ENCODE data around the gene SORCS2. TPM values are rescaled to one million over a fixed set of nuclear protein-coding genes. Genes with fewer than 3 reads are reported as not detected.

The SORCS2 gene
- total and polyA plus RNA-seq, 2 of the 13 experiments (the other 11 are each of a cell fraction or from before 2014, with no cell fraction given) = 0.82 to 1.0 TPM

DNA sequence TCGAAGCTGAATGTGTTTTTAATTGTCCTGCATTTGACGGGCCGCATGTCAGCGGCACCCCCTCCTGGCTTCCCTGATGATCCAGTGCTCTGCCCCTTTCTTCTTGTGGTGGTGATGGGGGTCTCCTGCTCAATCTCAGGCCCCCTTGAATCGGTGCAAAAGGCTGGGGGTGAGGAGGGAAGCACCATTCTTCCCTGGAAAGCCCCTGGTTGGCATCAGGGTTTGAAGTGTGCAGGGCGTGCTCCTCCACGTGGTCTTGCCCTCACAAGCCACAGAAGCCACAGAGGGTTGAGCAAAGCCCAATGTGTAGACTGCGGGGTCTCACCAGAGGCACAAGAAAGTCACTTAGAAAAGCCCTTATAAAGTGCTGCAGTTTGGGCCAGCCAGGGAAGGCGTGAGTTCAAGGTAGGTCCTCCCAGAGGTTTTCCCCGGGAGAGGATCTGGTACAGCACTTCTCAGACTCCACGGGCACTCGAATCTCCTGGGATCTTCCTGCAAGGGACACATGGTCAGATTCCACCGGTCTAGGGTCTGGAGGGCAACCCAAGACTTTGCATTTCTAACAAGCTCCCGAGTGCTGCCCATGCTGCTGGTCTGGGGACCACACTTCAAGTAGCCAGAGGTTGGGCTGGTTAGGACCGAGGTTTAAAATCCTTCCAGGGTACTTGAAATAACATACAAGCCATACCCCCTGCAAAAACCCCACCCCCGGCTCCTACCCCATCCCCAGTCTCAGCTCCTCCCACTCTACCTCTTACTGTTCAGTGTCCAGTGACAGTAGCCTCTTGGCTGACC, 207.3 kb downstream of the SORCS2 start:
- no TSS peak for BruUV-seq (replicated peaks)
- Histone ChIP-seq H3K4me3 (replicated peaks in 1 of 3; ENCODE audit: insufficient read depth in 1 of 3, low read depth in 2 of 3, low read length in 3 of 3) (no peak overlapping the region), H3K9ac (ENCODE audit: insufficient read depth, low read depth, low read length) (no peak overlapping the region), H3K27me3 (ENCODE audit: control insufficient read depth in 1 of 2, insufficient read depth in 2 of 2, low read length in 2 of 2) (peaks cover 0 to 31% of the 10 kb centered on the region in 2 experiments; a peak in 3 of 5 replicates), H4K20me1 (ENCODE audit: insufficient read depth, low read length) (no peaks in the 10 kb centered on the region), H3K4me1 (ENCODE audit: insufficient read depth, low read length) (no peaks in the 10 kb centered on the region), H3K36me3 (replicated peaks in 1 of 2; ENCODE audit: control insufficient read depth in 1 of 2, insufficient read depth in 2 of 2, low read length in 2 of 2) (no peaks in the 10 kb centered on the region), H3K9me3 (ENCODE audit: low read length) (no peaks in the 10 kb centered on the region), H3K79me2 (ENCODE audit: insufficient read depth, low read length) (no peaks in the 10 kb centered on the region), H3K4me2 (ENCODE audit: low read depth, low read length) (no peak overlapping the region), H3K27ac (ENCODE audit: extremely low read length, insufficient read depth, low read length) (no peak overlapping the region), H2AFZ (ENCODE audit: low read length) (no peak overlapping the region)
- intact Hi-C loops (cut with micrococcal nuclease; ENCODE audit: unreplicated experiment) (no loop called here), in situ Hi-C loops (cut with HindIII; ENCODE audit: extremely low pct_ligation_motif_present, low pct_unique_long_range_greater_than_20kb) (no loop called here)
- POLR2A ChIA-PET = no interaction called here
- CTCF ChIA-PET (ENCODE audit: low intra/inter-chr PET ratio, low total read pairs) = no interaction called here
- no peak for FAIRE-seq
- no peak for DNase-seq (ENCODE audit: low spot score)
- 20% methylated on average over 13 of the region's 16 CpGs for WGBS (ENCODE audit: low lambda C conversion rate)
- ATAC-seq = no peak
- TF ChIP-seq ZNF124 (CRISPR knock-in tag; IDR thresholded peaks at IDR 0.05) = no peak
- TF ChIP-seq EZH2 (conservative IDR thresholded peaks at IDR 0.05; ENCODE audit: low read depth, low read length) = no peak
- TF ChIP-seq ZNF746 (CRISPR knock-in tag; IDR thresholded peaks at IDR 0.05) = no peak
- TF ChIP-seq, protein P1, sequence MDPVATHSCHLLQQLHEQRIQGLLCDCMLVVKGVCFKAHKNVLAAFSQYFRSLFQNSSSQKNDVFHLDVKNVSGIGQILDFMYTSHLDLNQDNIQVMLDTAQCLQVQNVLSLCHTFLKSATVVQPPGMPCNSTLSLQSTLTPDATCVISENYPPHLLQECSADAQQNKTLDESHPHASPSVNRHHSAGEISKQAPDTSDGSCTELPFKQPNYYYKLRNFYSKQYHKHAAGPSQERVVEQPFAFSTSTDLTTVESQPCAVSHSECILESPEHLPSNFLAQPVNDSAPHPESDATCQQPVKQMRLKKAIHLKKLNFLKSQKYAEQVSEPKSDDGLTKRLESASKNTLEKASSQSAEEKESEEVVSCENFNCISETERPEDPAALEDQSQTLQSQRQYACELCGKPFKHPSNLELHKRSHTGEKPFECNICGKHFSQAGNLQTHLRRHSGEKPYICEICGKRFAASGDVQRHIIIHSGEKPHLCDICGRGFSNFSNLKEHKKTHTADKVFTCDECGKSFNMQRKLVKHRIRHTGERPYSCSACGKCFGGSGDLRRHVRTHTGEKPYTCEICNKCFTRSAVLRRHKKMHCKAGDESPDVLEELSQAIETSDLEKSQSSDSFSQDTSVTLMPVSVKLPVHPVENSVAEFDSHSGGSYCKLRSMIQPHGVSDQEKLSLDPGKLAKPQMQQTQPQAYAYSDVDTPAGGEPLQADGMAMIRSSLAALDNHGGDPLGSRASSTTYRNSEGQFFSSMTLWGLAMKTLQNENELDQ (CRISPR knock-in tag; IDR thresholded peaks at IDR 0.05; ENCODE audit: borderline replicate concordance) = no peak
- TF ChIP-seq RNF2 (conservative IDR thresholded peaks at IDR 0.05; ENCODE audit: low read depth) = no peak
- TF ChIP-seq, protein P2, sequence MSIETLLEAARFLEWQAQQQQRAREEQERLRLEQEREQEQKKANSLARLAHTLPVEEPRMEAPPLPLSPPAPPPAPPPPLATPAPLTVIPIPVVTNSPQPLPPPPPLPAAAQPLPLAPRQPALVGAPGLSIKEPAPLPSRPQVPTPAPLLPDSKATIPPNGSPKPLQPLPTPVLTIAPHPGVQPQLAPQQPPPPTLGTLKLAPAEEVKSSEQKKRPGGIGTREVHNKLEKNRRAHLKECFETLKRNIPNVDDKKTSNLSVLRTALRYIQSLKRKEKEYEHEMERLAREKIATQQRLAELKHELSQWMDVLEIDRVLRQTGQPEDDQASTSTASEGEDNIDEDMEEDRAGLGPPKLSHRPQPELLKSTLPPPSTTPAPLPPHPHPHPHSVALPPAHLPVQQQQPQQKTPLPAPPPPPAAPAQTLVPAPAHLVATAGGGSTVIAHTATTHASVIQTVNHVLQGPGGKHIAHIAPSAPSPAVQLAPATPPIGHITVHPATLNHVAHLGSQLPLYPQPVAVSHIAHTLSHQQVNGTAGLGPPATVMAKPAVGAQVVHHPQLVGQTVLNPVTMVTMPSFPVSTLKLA (IDR thresholded peaks at IDR 0.05) = no peak
- no peak for TF ChIP-seq SATB2 (CRISPR knock-in tag; IDR thresholded peaks at IDR 0.05)
- no peak for TF ChIP-seq THAP11 (CRISPR knock-in tag; IDR thresholded peaks at IDR 0.05)
- no peak for TF ChIP-seq HCFC1 (IDR thresholded peaks at IDR 0.05; ENCODE audit: low read depth, low read length)
- no peak for TF ChIP-seq EP300 (IDR thresholded peaks at IDR 0.05; ENCODE audit: low read depth in 2 of 2, low read length in 2 of 2)
- no peak for TF ChIP-seq EP300 (CRISPR knock-in tag; IDR thresholded peaks at IDR 0.05; ENCODE audit: borderline replicate concordance)
- TF ChIP-seq, protein P3, sequence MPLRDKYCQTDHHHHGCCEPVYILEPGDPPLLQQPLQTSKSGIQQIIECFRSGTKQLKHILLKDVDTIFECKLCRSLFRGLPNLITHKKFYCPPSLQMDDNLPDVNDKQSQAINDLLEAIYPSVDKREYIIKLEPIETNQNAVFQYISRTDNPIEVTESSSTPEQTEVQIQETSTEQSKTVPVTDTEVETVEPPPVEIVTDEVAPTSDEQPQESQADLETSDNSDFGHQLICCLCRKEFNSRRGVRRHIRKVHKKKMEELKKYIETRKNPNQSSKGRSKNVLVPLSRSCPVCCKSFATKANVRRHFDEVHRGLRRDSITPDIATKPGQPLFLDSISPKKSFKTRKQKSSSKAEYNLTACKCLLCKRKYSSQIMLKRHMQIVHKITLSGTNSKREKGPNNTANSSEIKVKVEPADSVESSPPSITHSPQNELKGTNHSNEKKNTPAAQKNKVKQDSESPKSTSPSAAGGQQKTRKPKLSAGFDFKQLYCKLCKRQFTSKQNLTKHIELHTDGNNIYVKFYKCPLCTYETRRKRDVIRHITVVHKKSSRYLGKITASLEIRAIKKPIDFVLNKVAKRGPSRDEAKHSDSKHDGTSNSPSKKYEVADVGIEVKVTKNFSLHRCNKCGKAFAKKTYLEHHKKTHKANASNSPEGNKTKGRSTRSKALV (CRISPR knock-in tag; IDR thresholded peaks at IDR 0.05) = no peak
- TF ChIP-seq MLXIP (CRISPR knock-in tag; IDR thresholded peaks at IDR 0.05; ENCODE audit: borderline replicate concordance) = no peak
- no peak for TF ChIP-seq MXI1 (IDR thresholded peaks at IDR 0.05; ENCODE audit: borderline replicate concordance, low read depth, low read length)
- no peak for TF ChIP-seq KAT2B (IDR thresholded peaks at IDR 0.05; ENCODE audit: borderline replicate concordance, low read depth, low read length)
